Aorta (tissue), 5 donors: ENCODE results near the gene ACSS1. TPM values are rescaled to one million over a fixed set of nuclear protein-coding genes. Genes with fewer than 3 reads are reported as not detected.

Experiments
- ATAC-seq: fragments of 200-7000 bp; cut with Tn5 transposase; one replicate; pipeline ENCODE4 v1.9.1; 2022; ENCODE audit warnings: moderate library complexity; ENCODE audit not compliant: low FRiP score
- DNase-seq, 2 donors: peaks; one replicate each; pipeline ENCODE4 v3.0.0-alpha.2; 2020
- H3K27ac ChIP-seq, 2 donors: one replicate each; pipeline ENCODE4 v1.5.1; 2013; ENCODE audit warnings: low read length in 2 of 2, mild to moderate bottlenecking in 2 of 2, moderate library complexity in 2 of 2, control low read depth in 1 of 2, inconsistent platforms in 1 of 2, low read depth in 1 of 2
- H3K27me3 ChIP-seq, 2 donors: one replicate each; pipeline ENCODE4 v1.6.1; 2013; ENCODE audit warnings: control low read depth in 1 of 2, low read length in 1 of 2, mild to moderate bottlenecking in 1 of 2, moderate library complexity in 1 of 2; ENCODE audit not compliant: insufficient read depth in 2 of 2, control insufficient read depth in 1 of 2
- H3K36me3 ChIP-seq, 2 donors: one replicate each; pipeline ENCODE4 v1.6.1; 2013; ENCODE audit warnings: control low read depth in 1 of 2, low read length in 1 of 2, mild to moderate bottlenecking in 1 of 2; ENCODE audit not compliant: insufficient read depth in 2 of 2, control insufficient read depth in 1 of 2
- H3K4me1 ChIP-seq, 2 donors: one replicate each; pipeline ENCODE4 v1.6.1; 2013; ENCODE audit warnings: low read length in 2 of 2, control low read depth in 1 of 2, mild to moderate bottlenecking in 1 of 2, moderate library complexity in 1 of 2; ENCODE audit not compliant: insufficient read depth in 2 of 2, control insufficient read depth in 1 of 2
- H3K4me3 ChIP-seq, 2 donors: one replicate each; pipeline ENCODE4 v1.5.1; 2013; ENCODE audit warnings: low read length in 2 of 2, control low read depth in 1 of 2, mild to moderate bottlenecking in 1 of 2
- H3K9me3 ChIP-seq: one replicate; pipeline ENCODE4 v1.6.1; 2013; ENCODE audit warnings: mild to moderate bottlenecking, low read length; ENCODE audit not compliant: control insufficient read depth
- WGBS, 2 donors: extraction: QIAGEN DNeasy Blood & Tissue Kit; methylation state at CpG; one replicate each; pipeline ENCODE4 v1.1.7; 2013; 5-methylcytosine and 5-hydroxymethylcytosine counted together
- intact Hi-C, 2 donors: fragments of 100-400 bp; cut with DNase I; formaldehyde crosslinking; loops; one replicate each; pipeline versions ENCODE4 v1.14.2 to v1.15.0; 2022
- polyA plus RNA-seq, 2 donors: library from polyadenylated mRNA; stranded (reverse); fragments of 200-250 nt; gene quantifications; one replicate each; pipeline ENCODE4 v1.2.3, GENCODE V29; 2013
- total RNA-seq, 2 donors: library from RNA; stranded (reverse); fragmentation: NEBNext Ultra II Directional; extraction: Animal tissue kit (Norgen Biotek cat#: 25700); gene quantifications; one replicate each; pipeline ENCODE4 v1.2.1, GENCODE V29; 2021
- donor health status: healthy with polysubstance abuse.
- donor health status: Bipolar disorder and iron deficiency.
- donor health status: DM: no; HTN: no; CAD: no.
- donor health status: DM: no; HTN: no; CAD: no.
- donor health status: DM: yes; HTN: yes; CAD: no.

Gene ACSS1
- total and polyA plus RNA-seq, 4 donors: 7.6 to 23.4 (median 18.3) TPM

DNA sequence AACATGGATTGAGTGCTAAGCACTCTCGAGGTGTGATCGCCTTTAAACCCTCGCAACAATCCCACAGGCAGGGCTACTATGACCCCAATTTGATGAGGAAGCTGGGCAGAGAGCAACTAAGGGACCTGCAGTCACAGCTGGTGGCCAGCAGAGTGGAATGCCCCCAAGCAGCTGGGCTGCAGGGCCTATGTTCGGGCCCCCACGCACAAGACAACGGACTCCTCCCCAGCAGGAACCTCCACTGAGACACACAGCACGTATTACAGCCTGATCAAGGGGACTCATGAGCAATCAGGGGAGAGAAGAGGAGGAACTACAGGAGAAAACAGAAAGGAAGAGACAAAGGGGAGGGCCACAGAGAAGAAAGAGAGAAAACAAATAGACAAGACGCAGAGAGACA lies 87.2 kb downstream of the ACSS1 start:
- Histone ChIP-seq H3K4me1 (no peaks in the 10 kb centered on the region), H3K27ac (no peak overlapping the region), H3K4me3 (no peak overlapping the region), H3K36me3 (peaks cover 0 to 13% of the 10 kb centered on the region in 2 donors), H3K27me3 (no peaks in the 10 kb centered on the region), H3K9me3 (no peaks in the 10 kb centered on the region)
- DNase-seq (no peak), ATAC-seq (no peak)
- WGBS, 2 donors: 81 to 87% methylated on average over 8 of the region's 8 CpGs
- intact Hi-C loops: no loop called here

DNA sequence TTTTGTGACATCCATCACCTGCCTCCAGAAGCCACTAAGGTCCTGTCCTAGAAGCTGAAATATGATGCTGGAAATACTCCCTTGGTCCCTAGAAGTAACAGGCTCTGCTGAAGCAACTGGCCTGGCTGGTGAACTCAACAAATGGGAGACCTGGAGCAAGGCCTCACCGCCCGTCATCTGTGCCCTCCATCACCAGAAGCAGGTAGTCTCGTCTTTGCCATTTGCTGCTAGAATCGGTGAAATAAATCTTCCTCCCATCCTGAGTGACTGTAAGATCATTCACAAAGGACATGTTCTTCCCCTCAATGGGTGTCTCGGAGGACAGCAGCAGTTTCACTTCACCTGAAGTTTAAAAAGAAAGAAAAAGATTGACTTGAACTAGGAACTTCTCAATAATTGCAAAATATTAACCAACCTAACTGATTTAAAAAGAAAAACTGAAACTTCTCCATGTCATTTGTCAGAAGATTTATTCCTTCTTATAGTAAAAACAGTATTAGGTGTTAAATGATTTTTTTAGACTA lies 87.8 kb downstream of the ACSS1 start:
- H3K4me1 ChIP-seq: no peaks in the 10 kb centered on the region
- 93 to 98% methylated on average over 5 of the region's 5 CpGs for WGBS, 2 donors

DNA sequence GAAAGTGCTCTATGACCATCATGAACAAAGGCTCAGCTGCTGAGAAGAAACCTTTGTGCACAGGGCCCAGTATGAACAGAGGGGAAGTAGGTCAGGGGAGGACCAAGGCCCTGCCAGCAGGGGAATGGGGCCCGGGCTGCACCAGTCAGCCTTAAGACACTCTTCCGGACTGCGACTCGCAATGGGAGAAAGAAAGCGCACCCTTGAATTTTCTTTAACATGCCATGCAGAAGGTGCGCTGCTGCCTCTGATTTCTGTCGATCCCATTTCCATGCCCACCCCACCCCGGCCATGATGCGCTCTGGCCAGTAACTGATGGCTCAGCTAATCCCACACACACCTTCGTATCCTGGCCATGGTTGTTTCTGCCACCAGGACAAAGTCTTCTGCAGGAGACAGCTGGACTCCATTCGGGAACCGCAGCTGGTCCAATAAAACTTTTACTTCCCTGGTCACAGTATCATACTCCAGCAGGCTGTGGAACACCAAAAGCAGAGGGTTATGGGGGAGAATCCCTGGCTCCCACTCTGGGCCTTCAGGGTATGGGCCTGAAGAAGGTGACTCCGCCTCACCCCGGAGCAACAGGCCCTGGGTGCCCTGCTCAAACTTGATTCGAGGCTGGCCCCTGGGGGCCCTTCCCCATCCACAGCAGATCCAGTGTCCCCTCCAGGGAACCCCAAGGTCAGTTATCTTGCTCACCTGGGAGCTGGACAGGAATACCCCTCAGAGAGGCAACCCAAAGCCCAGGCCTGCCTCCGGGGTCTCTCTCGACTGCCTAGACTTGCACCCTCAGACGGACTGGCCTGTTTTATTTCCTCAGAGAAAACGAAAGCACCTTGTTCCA lies 88.5 kb downstream of the ACSS1 start:
- H3K27me3 ChIP-seq: no peaks in the 10 kb centered on the region
- DNase-seq: no peak
- no peak overlapping the region for H3K4me3 ChIP-seq
- H3K4me1 ChIP-seq: no peaks in the 10 kb centered on the region
- intact Hi-C loops: no loop called here
- no peak overlapping the region for H3K27ac ChIP-seq
- no peak for ATAC-seq
- 92 to 94% methylated on average over 19 of the region's 19 CpGs for WGBS, 2 donors
- peaks cover 0 to 13% of the 10 kb centered on the region in 2 donors for H3K36me3 ChIP-seq
- H3K9me3 ChIP-seq: no peaks in the 10 kb centered on the region

More for the DNA sequence above, 87.8 kb downstream of the ACSS1 start:
- Histone ChIP-seq H3K27ac (no peak overlapping the region), H3K9me3 (no peaks in the 10 kb centered on the region), H3K27me3 (no peaks in the 10 kb centered on the region), H3K36me3 (peaks cover 0 to 13% of the 10 kb centered on the region in 2 donors), H3K4me3 (no peak overlapping the region)
- DNase-seq (no peak), ATAC-seq (no peak)
- intact Hi-C loops: no loop called here

DNA sequence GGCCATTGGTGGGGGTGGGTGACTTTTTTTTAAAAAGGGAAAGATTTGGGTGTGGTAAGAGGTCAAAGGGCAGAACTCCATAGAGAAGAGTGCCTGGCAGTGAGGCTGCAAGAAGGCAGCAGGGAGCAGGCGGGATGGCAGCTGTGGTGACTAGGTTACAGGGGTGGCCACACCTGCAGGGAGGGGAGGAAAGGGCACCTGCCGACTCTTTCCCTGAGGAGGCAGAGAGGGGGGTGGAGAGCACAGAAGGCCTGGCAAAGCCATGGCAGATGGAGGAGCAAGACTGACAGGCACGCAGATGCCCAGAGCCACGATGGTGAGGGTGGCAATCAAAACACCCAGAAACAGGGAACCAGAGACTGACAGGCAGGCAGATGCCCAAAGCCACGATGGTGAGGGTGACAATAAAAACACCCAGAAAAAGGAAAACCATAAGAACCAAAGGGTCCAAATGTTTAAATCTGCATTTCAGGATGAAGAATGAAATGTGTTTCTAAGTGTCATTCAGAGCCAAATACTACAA lies 89.6 kb downstream of the ACSS1 start:
- intact Hi-C loops: no loop called here
- no peak for DNase-seq
- no peak for ATAC-seq
- H3K27me3 ChIP-seq: no peaks in the 10 kb centered on the region
- peaks cover 0 to 17% of the 10 kb centered on the region in 2 donors for H3K36me3 ChIP-seq
- no peaks in the 10 kb centered on the region for H3K4me1 ChIP-seq
- H3K9me3 ChIP-seq: no peaks in the 10 kb centered on the region
- WGBS, 2 donors: 85 to 91% methylated on average over 5 of the region's 5 CpGs
- H3K27ac ChIP-seq: no peak overlapping the region
- no peak overlapping the region for H3K4me3 ChIP-seq

DNA sequence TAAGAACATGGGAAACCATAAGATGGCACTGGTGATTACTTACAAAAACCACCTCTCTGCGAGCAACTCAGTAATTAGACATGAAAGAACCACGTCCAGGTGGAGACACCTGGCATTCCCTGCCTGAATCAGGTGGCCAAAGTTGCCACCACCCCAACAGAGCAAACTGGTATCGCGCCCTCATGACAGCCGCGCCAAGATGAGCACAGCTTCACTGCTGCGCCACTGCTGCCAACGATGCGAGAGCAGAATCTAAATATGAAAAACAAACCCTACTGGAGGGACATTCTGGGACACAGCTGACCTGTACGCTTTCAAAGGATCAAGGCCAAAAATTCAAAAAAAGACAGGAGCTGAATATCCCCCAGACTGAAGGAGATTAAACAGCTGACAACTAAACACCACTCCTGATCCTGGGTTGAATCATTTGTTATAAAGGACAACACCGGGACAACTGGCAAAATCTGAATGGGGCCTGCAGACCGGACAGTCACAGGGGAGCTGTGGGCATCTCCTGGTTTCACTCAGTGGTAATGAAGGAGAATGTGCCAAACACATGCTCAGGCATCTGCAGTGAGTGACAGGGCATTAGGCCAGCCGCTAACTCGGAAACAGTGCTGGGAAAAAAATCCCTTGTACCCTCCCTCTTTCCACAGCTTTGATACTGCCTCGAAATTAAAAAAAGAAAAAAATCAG lies 91.5 kb downstream of the ACSS1 start:
- intact Hi-C loops: no loop called here
- H3K36me3 ChIP-seq: peaks cover 0 to 12% of the 10 kb centered on the region in 2 donors

DNA sequence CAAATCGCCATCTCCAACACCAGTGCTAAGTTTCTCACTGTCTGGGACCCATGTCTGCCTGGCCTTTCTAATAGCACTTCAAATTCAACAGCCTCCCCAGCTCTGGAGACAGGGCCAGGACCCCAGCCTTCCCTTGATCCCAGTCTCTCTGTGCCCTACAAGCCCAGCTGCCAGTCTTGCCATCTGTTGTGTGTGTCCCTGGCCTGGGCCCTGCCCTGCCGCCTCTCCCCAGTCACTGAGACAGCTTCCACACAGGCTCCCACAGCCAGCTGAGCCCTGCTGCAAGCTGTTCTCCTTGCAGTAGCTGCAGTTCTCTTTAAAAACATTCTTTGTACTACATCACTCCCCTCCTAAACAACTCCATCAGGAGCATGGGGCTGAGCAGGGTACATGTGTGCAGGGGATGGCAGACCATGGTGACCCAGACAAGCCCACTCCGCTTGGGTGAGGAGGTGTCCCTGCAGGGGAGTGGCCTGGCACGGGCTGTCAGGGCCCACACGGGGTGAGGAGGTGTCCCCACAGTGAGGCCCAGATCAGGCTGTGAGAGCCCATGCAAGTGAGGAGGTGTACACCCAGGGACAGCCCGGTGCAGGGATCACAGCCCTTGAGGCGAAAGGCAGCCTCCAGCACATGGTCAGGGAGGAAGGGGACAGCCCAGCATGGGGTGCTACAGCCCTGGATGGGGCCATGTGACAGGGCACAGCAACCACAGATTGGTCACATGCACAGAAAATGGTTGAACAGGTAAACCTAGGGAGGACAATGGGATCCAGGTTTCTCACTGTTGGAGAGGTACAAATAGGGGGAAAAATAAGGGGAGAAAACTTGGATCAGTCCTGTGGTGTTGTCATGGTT lies 92.6 kb downstream of the ACSS1 start:
- DNase-seq: no peak
- H3K9me3 ChIP-seq: no peaks in the 10 kb centered on the region
- no peaks in the 10 kb centered on the region for H3K4me1 ChIP-seq
- no peak overlapping the region for H3K4me3 ChIP-seq
- no peaks in the 10 kb centered on the region for H3K27me3 ChIP-seq
- ATAC-seq: no peak
- intact Hi-C loops: no loop called here
- peaks cover 0 to 12% of the 10 kb centered on the region in 2 donors for H3K36me3 ChIP-seq
- 89 to 93% methylated on average over 7 of the region's 7 CpGs for WGBS, 2 donors
- no peak overlapping the region for H3K27ac ChIP-seq

More for the DNA sequence above, 91.5 kb downstream of the ACSS1 start:
- DNase-seq (no peak), ATAC-seq (no peak)
- H3K27me3 ChIP-seq: no peaks in the 10 kb centered on the region
- H3K4me1 ChIP-seq: no peaks in the 10 kb centered on the region
- no peaks in the 10 kb centered on the region for H3K9me3 ChIP-seq
- no peak overlapping the region for H3K27ac ChIP-seq
- H3K4me3 ChIP-seq: no peak overlapping the region
- 90% methylated on average over 15 of the region's 15 CpGs for WGBS, 2 donors

DNA sequence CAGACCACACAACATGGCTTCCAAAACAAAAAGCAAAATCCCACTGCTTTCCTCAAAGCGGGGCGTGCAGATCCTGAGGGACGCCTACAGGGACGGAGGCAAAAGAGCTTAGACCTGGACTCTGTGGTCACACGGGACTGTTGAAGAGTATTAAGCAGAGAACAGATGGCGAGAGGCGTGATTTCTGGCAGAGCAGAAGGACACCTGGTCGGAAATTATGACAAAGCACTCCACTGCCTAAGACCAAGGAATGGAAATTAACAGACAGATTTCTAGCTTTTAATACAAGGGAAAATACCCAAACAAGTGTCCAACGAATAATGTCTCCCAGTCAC lies 93.5 kb downstream of the ACSS1 start:
- H3K27ac ChIP-seq: no peak overlapping the region
- ATAC-seq (no peak), DNase-seq (no peak)
- no peaks in the 10 kb centered on the region for H3K27me3 ChIP-seq
- no peak overlapping the region for H3K4me3 ChIP-seq
- peaks cover 0 to 9% of the 10 kb centered on the region in 2 donors for H3K36me3 ChIP-seq
- H3K4me1 ChIP-seq: no peaks in the 10 kb centered on the region
- WGBS, 2 donors: 92% methylated on average over 9 of the region's 9 CpGs
- intact Hi-C loops: no loop called here
- no peaks in the 10 kb centered on the region for H3K9me3 ChIP-seq
